NCI-H2227 (cell line): Measurements from ENCODE around the gene PTPN9.

Source experiments
- DNase-seq: peaks from one replicate; lab custom pipeline; 2025; ENCODE audit not compliant: unreplicated experiment; lab: John Stamatoyannopoulos, UW

The PTPN9 gene

DNA sequence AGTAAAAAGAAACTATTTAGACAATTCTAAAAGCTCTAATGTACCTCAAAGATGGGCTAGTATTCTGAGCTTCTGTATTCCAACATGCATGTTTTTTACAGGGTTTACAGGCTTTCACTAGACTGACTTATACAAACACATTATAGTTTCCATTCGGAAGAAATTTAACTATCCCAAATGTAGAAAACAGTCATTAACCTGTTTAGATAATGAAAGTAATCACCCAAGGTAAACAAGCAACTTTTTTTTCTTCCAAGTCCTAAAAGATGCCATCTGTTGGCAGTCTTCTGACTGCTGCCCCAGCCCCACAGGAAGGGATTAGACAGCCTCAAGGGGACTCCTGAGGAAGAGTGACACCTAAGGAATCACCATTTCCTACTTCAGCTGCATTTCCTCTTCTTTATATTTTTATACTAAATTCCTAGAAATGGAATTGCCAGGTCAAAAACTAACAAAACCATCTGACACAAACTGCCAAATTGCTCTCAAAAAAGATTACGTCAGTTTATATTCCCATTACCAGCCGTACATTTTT lies 153.1 kb downstream of the PTPN9 start:
- no peak for DNase-seq

DNA sequence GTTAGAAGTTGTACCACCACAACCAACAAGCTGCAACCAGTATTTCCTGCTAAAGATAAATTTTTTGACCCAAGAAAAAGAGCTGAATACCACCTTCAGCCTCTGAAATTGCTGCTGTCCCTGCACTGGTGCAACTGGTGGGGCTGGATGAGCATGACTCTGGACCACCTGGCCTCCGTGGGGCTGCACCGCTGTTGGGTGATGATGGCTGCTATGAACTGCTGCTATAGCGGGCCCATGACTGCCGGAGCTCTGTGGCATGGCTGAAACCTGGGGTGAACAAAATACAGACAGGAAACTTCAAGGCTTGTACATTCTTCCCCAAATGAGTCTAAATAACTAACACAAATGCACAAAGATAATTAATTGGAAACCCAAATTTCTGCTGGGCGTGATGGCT lies 156.6 kb downstream of the PTPN9 start:
- no peak for DNase-seq

DNA sequence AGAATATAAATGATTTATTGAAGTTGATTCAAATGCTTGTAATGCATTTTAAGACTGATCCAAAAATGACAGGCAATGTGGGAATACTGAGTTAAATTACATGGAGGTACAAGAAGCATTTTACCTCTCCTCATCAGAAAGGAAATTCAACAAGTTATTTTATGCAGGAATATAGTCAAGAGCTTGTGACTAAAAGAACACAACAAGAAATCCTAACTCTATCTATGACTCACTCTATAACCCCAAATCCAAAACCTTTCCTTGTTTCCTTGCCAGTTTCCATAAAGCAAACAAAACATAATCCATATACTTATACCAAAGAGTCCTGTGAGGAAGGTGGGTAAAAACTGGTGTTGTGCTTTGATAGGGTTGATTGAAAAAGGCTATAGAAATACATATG lies 158.4 kb downstream of the PTPN9 start:
- DNase-seq = no peak

DNA sequence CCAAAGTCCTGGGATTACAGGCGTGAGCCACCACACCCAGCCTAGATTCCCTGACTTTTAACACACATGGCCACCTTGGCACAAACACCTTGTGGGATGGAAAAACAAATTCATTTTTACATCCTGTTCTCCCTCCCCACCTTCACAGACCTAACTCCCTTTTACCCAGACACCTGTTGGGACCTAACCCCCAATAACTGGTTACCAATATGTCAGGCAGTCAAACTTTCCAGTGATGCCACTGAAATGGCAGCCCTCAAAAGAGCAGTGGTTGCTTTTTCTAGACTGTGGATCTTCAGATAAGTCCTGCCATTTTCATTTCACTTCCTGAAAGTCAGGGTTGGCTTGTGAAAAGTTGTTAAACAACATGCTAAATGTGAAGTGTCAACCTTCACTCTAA lies 162.5 kb downstream of the PTPN9 start:
- DNase-seq = no peak
